HepG2 (cell line): ENCODE measurements around the gene PDLIM7. TPM values are rescaled to one million over a fixed set of nuclear protein-coding genes. Genes with fewer than 3 reads are reported as not detected.

Experiments
- CSRNP2 ChIP-seq: sonication (generic); formaldehyde crosslinking; conservative IDR thresholded peaks from 2 replicates; pipeline ENCODE4 v1.8.0; 2022; ENCODE audit warnings: low read depth, missing genetic modification reagents
- ISL2 ChIP-seq: sonication (generic); formaldehyde crosslinking; IDR thresholded peaks from 2 replicates; pipeline ENCODE4 v1.5.0; 2020; ENCODE audit warnings: missing genetic modification reagents
- KAT2B ChIP-seq: fragments of 150-350 bp; IDR thresholded peaks from 2 replicates; pipeline ENCODE4 v1.6.1; 2014; ENCODE audit warnings: low read depth, low read length, borderline replicate concordance
- KLF12 ChIP-seq: sonication (generic); formaldehyde crosslinking; IDR thresholded peaks from 2 replicates; pipeline ENCODE4 v1.4.0; 2020; ENCODE audit warnings: missing genetic modification reagents, borderline replicate concordance
- KLF15 ChIP-seq: sonication (generic); formaldehyde crosslinking; IDR thresholded peaks from 2 replicates; pipeline ENCODE4 v1.8.1; 2023; ENCODE audit warnings: borderline replicate concordance, mild to moderate bottlenecking, inconsistent platforms, missing genetic modification reagents, mixed read lengths
- MIER3 ChIP-seq: IDR thresholded peaks from 2 replicates; pipeline ENCODE4 v1.6.1; 2016; ENCODE audit warnings: missing compliant biosample characterization, borderline replicate concordance
- PPARG ChIP-seq: conservative IDR thresholded peaks from 2 replicates; pipeline ENCODE4 v1.6.1; 2016; ENCODE audit warnings: missing biosample characterization, missing genetic modification reagents
- PTBP1 ChIP-seq: fragments of 200-400 bp; formaldehyde crosslinking; IDR thresholded peaks from 2 replicates; pipeline ENCODE4 v1.6.1; 2018; ENCODE audit warnings: low read length, low read depth; ENCODE audit not compliant: poor library complexity, severe bottlenecking
- RAD21 ChIP-seq: fragments of 450-650 bp; formaldehyde crosslinking; IDR thresholded peaks from 2 replicates; pipeline ENCODE4 v1.5.0; 2020; ENCODE audit warnings: mild to moderate bottlenecking
- RBFOX2 ChIP-seq: fragments of 200-400 bp; formaldehyde crosslinking; IDR thresholded peaks from 2 replicates; pipeline ENCODE4 v1.6.1; 2017; ENCODE audit warnings: low read depth, mild to moderate bottlenecking, low read length
- RORA ChIP-seq: sonication (generic); formaldehyde crosslinking; IDR thresholded peaks from 2 replicates; pipeline ENCODE4 v1.5.0; 2020; ENCODE audit warnings: mild to moderate bottlenecking, missing genetic modification reagents, moderate library complexity
- SAP130 ChIP-seq: IDR thresholded peaks from 2 replicates; pipeline ENCODE4 v1.6.1; 2016; ENCODE audit warnings: low read depth
- SKI ChIP-seq: fragments of 450-650 bp; IDR thresholded peaks from one replicate; pipeline ENCODE4 v1.6.1; 2018; ENCODE audit warnings: mild to moderate bottlenecking; ENCODE audit not compliant: partially characterized antibody
- SP140L ChIP-seq: sonication (generic); formaldehyde crosslinking; IDR thresholded peaks from 2 replicates; pipeline ENCODE4 v1.4.0; 2020; ENCODE audit warnings: missing genetic modification reagents, borderline replicate concordance
- SPEN ChIP-seq: sonication (generic); formaldehyde crosslinking; IDR thresholded peaks from 2 replicates; pipeline ENCODE4 v1.5.1; 2020; ENCODE audit warnings: low read depth, mild to moderate bottlenecking, missing genetic modification reagents
- SSRP1 ChIP-seq: IDR thresholded peaks from 2 replicates; pipeline ENCODE4 v1.6.1; 2016; ENCODE audit warnings: control low read depth
- ZBTB21 ChIP-seq: sonication (generic); formaldehyde crosslinking; IDR thresholded peaks from 2 replicates; pipeline ENCODE4 v1.4.0; 2020; ENCODE audit warnings: missing genetic modification reagents
- ZBTB26 ChIP-seq: IDR thresholded peaks from 2 replicates; pipeline ENCODE4 v1.6.1; 2016; ENCODE audit warnings: missing compliant biosample characterization, missing genetic modification reagents, borderline replicate concordance
- ZFP91 ChIP-seq: sonication (generic); formaldehyde crosslinking; IDR thresholded peaks from 2 replicates; pipeline ENCODE4 v1.9.0; 2022; ENCODE audit warnings: missing genetic modification reagents, mild to moderate bottlenecking, borderline replicate concordance
- ZNF136 ChIP-seq: sonication (generic); formaldehyde crosslinking; IDR thresholded peaks from 2 replicates; pipeline ENCODE4 v1.8.1; 2022; ENCODE audit warnings: low read depth, mild to moderate bottlenecking, moderate library complexity, missing genetic modification reagents
- ZNF253 ChIP-seq: sonication (generic); formaldehyde crosslinking; IDR thresholded peaks from 2 replicates; pipeline ENCODE4 v1.8.0; 2022; ENCODE audit warnings: mild to moderate bottlenecking, missing genetic modification reagents, borderline replicate concordance
- ZNF331 ChIP-seq: sonication (generic); formaldehyde crosslinking; IDR thresholded peaks from 2 replicates; pipeline ENCODE4 v1.4.0; 2020; ENCODE audit warnings: missing genetic modification reagents
- ZNF441 ChIP-seq: sonication (generic); formaldehyde crosslinking; IDR thresholded peaks from 2 replicates; pipeline ENCODE4 v1.7.0; 2021; ENCODE audit warnings: missing genetic modification reagents, borderline replicate concordance
- ZNF513 ChIP-seq: sonication (generic); formaldehyde crosslinking; conservative IDR thresholded peaks from 2 replicates; pipeline ENCODE4 v1.5.0; 2020; ENCODE audit warnings: missing genetic modification reagents
- ZNF792 ChIP-seq: IDR thresholded peaks from 2 replicates; pipeline ENCODE4 v1.6.1; 2016
- polyA plus RNA-seq, 8 experiments: library from polyadenylated mRNA; depleted of rRNA in 3 of 8; stranded (reverse) in 7 of 8; unstranded in 1 of 8; fragments of >200 nt; fragmentation: Illumina TruSeq in 4 of 8; extraction: Trizol in 4 of 8; gene quantifications; 2 replicates each; pipeline versions ENCODE4 v1.2.1 to v1.2.3, GENCODE V29; 2011 to 2016; ENCODE audit warnings: low read depth in 4 of 8, missing spikeins in 1 of 8, mixed read lengths in 1 of 8; ENCODE audit not compliant: insufficient read depth in 1 of 8
- total RNA-seq, 5 experiments: library from RNA; depleted of rRNA; stranded (reverse); fragments of >200 nt; fragmentation: Illumina TruSeq; extraction: Trizol; gene quantifications; 2 replicates each; pipeline ENCODE4 v1.2.3, GENCODE V29; 2016; ENCODE audit warnings: low read depth in 1 of 5

Gene PDLIM7
- total and polyA plus RNA-seq, 2 of the 13 experiments (the other 11 are each of a cell fraction or from before 2014, with no cell fraction given) = 21.1 to 31.3 TPM

DNA sequence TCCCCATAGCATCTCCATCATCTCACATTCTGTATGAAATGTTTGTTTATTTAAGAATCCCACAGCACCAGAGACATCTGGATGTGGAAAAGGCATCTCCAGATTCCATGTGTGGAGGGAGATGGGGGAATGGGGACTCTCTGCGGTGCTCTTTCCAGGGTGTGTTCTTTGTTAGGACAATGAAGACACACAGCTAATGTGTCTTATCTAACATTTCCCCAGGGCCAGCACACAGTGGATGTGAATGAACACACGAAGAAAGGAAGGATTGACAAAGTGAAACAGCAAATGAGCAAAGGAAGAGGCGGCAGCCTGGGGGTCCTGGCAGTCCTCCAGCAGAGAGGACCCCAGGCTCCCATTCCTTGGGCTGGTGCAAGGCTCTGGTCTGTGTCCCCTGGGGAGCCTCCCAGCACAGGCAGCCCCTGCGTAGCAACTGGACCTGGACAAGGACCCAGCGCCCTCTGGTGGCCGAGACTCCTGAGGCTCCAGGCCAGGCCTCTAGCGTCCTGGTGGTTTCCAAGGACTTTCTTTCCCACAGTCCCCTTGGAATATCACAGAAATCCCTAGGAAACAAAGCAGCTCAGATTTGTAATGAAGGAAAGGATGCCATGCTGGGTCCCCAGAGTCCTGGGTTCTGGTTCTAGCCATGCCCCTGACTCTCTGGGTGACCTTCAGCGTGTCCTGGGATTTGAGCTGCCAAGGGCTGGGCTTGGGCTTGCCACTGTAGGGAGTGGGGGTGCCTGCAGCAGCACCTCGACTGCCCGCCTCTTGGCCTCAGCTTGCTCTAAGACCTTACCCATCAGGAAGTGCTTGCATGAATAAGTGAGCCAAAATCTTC, 3.5 kb upstream of the PDLIM7 start (continued):
- TF ChIP-seq KLF12 (no peak), ISL2 (CRISPR knock-in tag) (0 out of 2 replicates have a peak, but pooled peaks have one; percentile 40), RORA (CRISPR knock-in tag) (no peak), PPARG (CRISPR knock-in tag) (no peak), KAT2B (no peak), SSRP1 (CRISPR knock-in tag) (no peak), CSRNP2 (CRISPR knock-in tag) (no peak), ZNF441 (CRISPR knock-in tag) (no peak), SAP130 (peak; percentile 71), SP140L (CRISPR knock-in tag) (0 out of 2 replicates have a peak, but pooled peaks have one; percentile 49), ZNF253 (CRISPR knock-in tag) (no peak), ZBTB26 (no peak), ZBTB21 (CRISPR knock-in tag) (no peak), ZNF792 (peak; percentile 87), KLF15 (no peak), ZNF331 (CRISPR knock-in tag) (peak; percentile 42; the same call in 1 of the 2 replicates), ZFP91 (CRISPR knock-in tag) (peak; percentile 41; the same call in 1 of the 2 replicates), SKI (no peak), RBFOX2 (no peak), ZNF513 (no peak), ZNF136 (no peak), RAD21 (CRISPR knock-in tag) (peak; percentile 87), SPEN (CRISPR knock-in tag) (peak; percentile 35; the same call in 1 of the 2 replicates), PTBP1 (no peak), MIER3 (CRISPR knock-in tag) (0 out of 2 replicates have a peak, but pooled peaks have one; percentile 21)
